ENCODE measurements around the gene WDFY3. TPM values are rescaled to one million over a fixed set of nuclear protein-coding genes. Genes with fewer than 3 reads are reported as not detected.

Gene WDFY3
- total and polyA plus RNA-seq, 2 of the 4 experiments (the other 2 are of a cell fraction) = 12.5 to 58.1 TPM

GRCh38 chr4:84751707-84752106 lies 214.8 kb downstream of the WDFY3 start:
- Histone ChIP-seq H2BK120ac (ENCODE audit: low read depth, low read length) (no peak overlapping the region), H4K20me1 (ENCODE audit: insufficient read depth, low read length) (no peaks in the 10 kb centered on the region; the same call in 1 of the 2 replicates), H2AK5ac (ENCODE audit: low read depth, low read length) (no peak overlapping the region), H3K27me3 (ENCODE audit: control insufficient read depth, insufficient read depth, low read length) (no peaks in the 10 kb centered on the region), H3K9ac (ENCODE audit: low read depth, low read length) (no peak overlapping the region), H2BK15ac (ENCODE audit: low read depth, low read length) (no peak overlapping the region), H3K23ac (ENCODE audit: low read depth, low read length) (no peak overlapping the region), H4K8ac (ENCODE audit: low read depth in 2 of 2, low read length in 2 of 2) (no peak overlapping the region), H3K9me1 (ENCODE audit: insufficient read depth, low read length) (0 out of 2 replicates have a peak, but pooled peaks cover 6% of the 10 kb centered on the region), H3K79me1 (ENCODE audit: low read depth in 1 of 2, low read length in 2 of 2) (no peaks in the 10 kb centered on the region), H2AFZ (replicated peaks; ENCODE audit: low read length, poor library complexity) (no peak overlapping the region), H4K5ac (ENCODE audit: low read depth, low read length) (no peak overlapping the region), H3K56ac (ENCODE audit: extremely low read depth, insufficient read depth, low read length) (no peak overlapping the region), H4K91ac (ENCODE audit: insufficient read depth, low read depth, low read length) (no peak overlapping the region), H2BK5ac (ENCODE audit: low read depth, low read length, poor library complexity, severe bottlenecking) (no peak overlapping the region), H2AK9ac (replicated peaks; ENCODE audit: low read depth, low read length, poor library complexity) (no peak overlapping the region), H3K18ac (ENCODE audit: low read depth, low read length) (no peak overlapping the region), H3K9me3 (ENCODE audit: control insufficient read depth, insufficient read depth, low read length) (no peaks in the 10 kb centered on the region), H3K4me3 (ENCODE audit: insufficient read depth, low read depth, low read length) (no peak overlapping the region), H3K4me2 (ENCODE audit: low read depth, low read length) (no peak overlapping the region), H3K36me3 (ENCODE audit: control insufficient read depth, insufficient read depth, low read length) (peaks cover 33% of the 10 kb centered on the region), H3K4me1 (ENCODE audit: control insufficient read depth, insufficient read depth, low read length) (no peaks in the 10 kb centered on the region), H3K4ac (ENCODE audit: low read depth, low read length) (no peak overlapping the region), H2BK20ac (ENCODE audit: low read depth, low read length) (no peak overlapping the region), H3K27ac (ENCODE audit: insufficient read depth, low read length) (no peak overlapping the region), H3K14ac (replicated peaks; ENCODE audit: low read depth, low read length) (no peak overlapping the region)
- no TSS peak for BruUV-seq (replicated peaks)
- no CpG with 5 or more reads among the region's 4 CpGs for WGBS, 2 experiments (ENCODE audit: extremely low coverage in 2 of 2, insufficient read length in 1 of 2)
- ChIA-PET POLR2A (ENCODE audit: unreplicated experiment) (no interaction called here), CTCF (no interaction called here)
- no peak for ATAC-seq (ENCODE audit: low read depth)
- no peak for TF ChIP-seq MAZ (IDR thresholded peaks at IDR 0.05; ENCODE audit: borderline replicate concordance, low read depth, low read length)
- no peak for TF ChIP-seq SMC3 (IDR thresholded peaks at IDR 0.05; ENCODE audit: low read depth, low read length)
- peak; percentile 90 for TF ChIP-seq CEBPB (IDR thresholded peaks at IDR 0.05; ENCODE audit: low read depth, low read length)
- no peak for TF ChIP-seq RFX5 (IDR thresholded peaks at IDR 0.05; ENCODE audit: low read depth, low read length)
- dilution Hi-C loops (cut with HindIII; ENCODE audit: low sequenced_read_pairs, unreplicated experiment) (no loop called here), in situ Hi-C loops (cut with MboI; ENCODE audit: low sequenced_read_pairs) (loop anchor here (5.0 kb wide), 1 partner anchor 216 kb away; the partner anchor contains the start of gene WDFY3), intact Hi-C loops (cut with micrococcal nuclease) (loop anchor here (5.0 kb wide), 1 partner anchor 1109 kb away; no protein-coding TSS in a partner anchor)
- no peak for DNase-seq
